Activated CD4-positive, alpha-beta T cell treated with anti-CD3 and anti-CD28 coated beads, Interleukin-2, amount 50 U/mL, for 1 hour (primary cell): ENCODE data around the gene ATP1A3.
"Not testable (repeated sequence)": the region's sequence is repeated elsewhere in the genome, so short reads cannot be mapped to it uniquely, and the experiment has no call there.

Source experiments
- DNase-seq: peaks from one replicate; pipeline ENCODE4 v3.0.0-alpha.2; 2020

The ATP1A3 gene

GRCh38 chr19:42010245-42011126, 16.5 kb upstream of the ATP1A3 start:
- DNase-seq: no peak

DNA sequence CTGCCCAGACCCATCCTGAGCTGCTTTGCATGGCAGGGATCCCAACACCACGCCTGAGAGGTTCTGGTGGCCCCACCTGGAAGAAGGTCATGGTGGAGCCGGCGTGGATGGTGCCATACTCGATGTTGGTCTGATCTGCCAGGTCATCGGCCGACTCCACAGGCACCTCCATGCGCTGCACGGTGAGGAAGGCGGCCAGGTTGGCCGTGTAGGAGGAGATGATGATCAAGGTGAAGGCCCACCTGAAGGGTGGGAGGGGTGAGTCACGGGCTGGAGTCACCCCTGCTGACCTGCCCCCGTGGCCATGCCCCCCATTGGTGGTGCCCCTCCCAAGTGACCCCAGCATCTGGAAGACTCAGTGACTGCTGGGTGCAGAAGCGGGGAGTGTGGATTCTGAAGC, 12.5 kb upstream of the ATP1A3 start:
- DNase-seq: no peak

DNA sequence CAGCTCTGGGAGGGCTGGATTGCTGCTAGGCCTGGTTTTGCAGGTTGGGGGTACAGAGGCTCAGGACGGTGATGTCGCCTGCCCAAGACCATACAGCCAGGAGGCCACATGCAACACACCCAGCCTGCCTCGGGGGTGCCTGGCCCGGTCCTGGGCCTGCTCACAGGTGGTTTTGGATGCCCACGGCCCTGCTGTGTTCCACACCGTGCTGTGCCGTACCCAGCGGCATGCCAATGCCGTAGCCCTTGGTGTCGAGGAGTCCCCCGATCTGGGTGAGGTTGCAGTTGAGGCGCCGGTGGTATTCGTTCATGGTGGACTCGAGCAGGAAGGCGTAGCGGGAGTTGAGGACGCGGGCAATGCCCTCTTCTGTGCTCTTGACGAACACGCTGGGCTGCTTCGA, 11.5 kb upstream of the ATP1A3 start:
- no peak for DNase-seq

GRCh38 chr19:42003506-42004294, 9.7 kb upstream of the ATP1A3 start:
- no peak for DNase-seq

DNA sequence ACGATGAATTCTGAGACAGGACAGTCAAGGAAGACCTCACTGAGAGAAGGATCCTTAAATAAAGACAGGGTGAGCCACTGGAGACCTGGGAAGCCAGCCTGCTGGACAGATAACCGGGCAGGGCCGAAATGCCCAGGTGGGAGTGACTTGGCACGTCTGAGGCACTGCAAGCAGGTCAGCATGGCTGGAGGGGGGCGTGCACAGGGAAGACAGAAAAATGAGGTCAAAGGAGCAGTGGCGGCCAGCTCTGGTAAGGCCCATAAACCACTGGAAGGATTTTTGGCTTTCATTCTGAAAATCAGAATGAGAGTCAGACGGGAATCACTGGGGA, 5.8 kb upstream of the ATP1A3 start:
- no peak for DNase-seq

GRCh38 chr19:41999071-41999877, 5.2 kb upstream of the ATP1A3 start:
- no peak for DNase-seq

DNA sequence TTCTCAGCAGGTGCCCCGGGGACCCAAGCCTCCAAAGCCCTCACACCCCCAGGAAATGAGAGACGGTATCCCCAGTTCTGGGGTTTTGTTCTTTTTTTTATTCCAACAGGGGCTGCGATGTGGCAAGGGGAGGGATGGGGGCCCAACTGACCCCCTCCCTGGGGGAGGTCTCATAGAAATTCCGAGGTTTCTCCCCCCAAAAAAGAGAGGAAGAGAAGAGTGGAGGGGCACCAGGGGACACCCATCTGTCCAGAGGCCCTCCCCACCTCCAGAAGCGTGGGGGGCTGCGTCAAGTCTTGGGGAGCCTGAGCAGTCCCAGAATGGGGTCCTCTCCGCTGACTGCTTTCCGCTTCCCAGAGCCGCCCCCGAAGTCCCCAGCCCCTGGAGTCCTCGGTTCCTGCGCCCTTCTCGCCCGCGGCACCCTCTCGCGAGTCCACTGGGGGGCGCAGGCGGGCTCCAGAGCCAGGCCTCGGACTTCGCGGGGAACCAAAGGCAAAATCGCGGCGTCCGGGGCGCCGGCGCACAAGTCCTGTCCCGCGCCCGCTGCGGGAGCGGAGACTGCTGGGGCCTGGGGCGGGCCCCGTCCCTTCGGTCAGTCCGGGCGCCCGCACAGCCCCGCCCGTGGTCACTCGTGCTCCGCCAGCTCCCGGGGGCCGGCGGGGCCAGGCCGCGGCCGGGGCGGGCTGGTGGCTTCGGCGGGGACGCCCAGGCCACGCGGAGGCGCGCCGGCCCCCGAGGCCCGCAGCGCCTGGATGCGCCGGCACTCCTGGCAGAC, 4.4 kb upstream of the ATP1A3 start:
- DNase-seq: peak; percentile 15

DNA sequence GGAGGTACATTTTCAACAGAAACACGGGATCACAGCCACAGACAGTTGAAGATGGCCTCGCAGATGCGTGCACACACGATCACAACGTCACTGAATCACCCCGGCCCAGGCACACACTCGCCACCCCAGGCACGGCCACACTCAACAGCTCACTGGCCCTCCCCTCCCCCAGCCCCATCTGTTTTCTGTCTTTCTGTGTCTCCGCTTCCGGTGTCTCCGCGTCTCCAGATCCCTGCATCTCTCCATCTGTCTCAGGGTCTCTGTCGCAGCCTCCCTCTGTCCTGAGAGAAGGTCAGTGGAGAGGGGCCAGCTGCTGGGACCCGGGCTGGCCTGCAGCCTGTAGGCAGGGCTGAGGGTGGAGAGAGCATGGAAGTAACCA, 3.8 kb upstream of the ATP1A3 start:
- no peak for DNase-seq

DNA sequence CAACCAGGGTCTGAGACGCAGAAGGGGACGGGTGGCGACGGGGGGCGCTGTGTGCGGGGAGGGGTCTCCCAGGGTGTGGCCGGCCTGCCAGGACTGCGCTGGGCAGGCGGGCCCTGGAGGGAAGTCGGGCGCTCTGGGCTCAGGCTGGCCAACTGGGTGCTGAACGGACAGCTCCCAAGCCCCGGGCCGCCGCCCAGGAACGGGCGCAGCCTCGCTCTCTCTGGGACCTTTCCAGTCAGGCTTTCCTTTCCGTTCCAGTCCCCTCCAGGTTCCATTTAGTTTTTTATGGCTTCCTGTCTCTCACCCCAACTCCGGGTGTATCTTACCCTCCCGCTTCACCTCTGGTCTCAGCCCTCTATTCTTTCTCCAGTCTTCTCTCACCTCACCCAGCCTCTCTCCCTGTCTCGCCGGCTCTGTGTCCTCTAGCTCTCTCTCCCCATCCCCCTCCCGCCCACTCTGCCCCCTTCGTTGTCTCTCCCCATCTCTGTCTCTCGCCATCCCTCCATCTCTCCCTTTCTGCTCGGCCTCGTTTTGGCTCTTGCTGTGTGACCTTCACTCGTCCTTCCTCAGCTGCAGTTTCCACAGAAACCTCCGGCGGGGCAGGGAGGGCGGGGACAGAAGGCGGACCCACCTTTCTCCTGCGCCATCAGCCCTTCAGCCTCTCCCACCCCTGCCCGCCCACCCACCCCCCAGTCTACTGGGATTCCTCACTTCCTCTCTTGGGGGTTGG, 3.3 kb upstream of the ATP1A3 start:
- DNase-seq: peak; percentile 38

DNA sequence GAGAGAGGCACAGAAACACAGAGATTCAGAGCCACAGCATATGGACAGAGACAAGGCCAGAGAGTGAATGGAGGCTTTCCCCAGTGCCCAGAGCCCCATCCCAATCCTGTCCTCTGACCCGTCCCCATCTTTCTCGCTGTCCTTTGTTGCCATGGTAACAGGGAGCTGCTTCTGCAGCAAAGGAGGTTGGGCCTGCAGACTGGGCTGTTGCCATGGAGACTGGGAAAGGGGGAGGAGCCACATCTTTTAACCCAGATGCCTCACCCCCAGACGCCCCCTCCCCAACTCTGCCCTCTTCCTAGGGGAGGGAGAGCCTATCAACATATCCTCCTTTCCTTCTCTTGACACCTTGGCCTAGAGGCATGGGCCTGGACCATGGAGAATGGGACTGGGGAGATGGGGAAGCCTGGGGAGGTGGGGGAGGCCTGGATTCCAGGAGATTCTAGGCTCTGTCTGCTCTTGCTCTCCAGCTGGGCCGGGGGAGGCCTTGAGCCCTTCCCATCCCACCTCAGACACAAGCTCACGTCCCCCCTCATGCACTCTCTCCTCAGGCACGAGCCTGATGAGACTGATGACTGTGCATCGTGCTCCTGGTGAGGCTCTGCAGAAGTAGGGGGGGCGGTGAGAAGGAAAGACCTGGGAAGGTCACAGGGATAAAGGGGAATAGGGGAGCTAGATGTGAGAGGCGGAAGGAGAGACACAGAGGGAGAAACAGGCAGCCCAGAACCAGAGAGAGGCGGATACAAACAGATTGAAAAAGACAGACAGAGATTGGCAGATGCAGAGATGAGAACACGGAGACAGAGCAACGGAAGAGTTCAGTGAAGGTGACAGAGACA, 2.1 kb upstream of the ATP1A3 start:
- no peak for DNase-seq

GRCh38 chr19:41994994-41995958, 1.2 kb upstream of the ATP1A3 start:
- no peak for DNase-seq

- no peak for DNase-seq
Observed at GRCh38 chr19:41994521-41994971, 516 bp upstream of the ATP1A3 start.

DNA sequence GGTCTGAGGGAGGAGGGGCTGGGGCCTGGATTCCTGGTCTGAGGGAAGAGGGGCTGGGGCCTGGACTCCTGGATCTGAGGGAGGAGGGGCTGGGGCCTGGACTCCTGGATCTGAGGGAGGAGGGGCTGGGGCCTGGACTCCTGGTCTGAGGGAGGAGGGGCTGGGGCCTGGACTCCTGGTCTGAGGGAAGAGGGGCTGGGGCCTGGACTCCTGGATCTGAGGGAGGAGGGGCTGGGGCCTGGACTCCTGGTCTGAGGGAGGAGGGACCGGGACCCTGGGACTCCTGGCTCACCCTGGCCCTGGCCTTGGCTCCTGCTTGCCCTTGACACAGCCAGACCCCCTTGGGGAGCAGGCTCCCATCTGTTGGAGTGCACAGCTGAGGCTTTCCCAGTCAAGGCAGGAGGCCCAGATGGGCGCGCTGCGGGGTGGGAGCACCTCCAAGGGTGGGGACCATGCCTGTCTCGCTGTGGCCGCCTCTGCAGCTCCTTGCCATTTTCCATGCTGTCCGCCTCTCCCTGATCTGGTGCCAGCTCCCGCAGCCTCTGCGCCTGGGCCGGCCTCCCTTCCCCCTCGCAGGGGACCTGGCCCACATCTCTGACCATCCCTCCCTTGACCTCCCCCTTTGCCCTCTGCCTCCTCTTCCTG, 2.0 kb downstream of the ATP1A3 start:
- not testable (repeated sequence) for DNase-seq

GRCh38 chr19:41991025-41991424, 3.0 kb downstream of the ATP1A3 start:
- no peak for DNase-seq

- DNase-seq: no peak
Observed at GRCh38 chr19:41990615-41991014, 3.4 kb downstream of the ATP1A3 start.

DNA sequence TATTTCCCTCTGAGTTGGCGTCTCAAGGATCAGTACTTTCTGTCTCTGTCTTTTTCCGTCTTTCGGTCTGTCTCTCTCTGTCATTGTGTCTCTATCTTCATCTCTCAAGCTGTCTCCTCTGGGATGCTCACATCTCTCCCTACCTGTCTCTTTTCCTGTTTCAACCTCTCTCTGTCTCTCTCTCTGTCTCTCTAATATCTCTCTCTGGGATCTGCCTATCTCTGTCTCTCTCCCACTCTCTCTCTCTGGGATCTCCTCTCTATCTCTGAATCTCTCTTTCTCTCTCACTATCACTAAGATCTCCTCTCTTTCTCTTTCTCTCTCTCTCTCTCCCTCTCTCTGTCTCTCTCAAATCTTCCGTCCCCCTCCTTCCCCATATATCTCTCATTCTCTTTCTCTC, 4.0 kb downstream of the ATP1A3 start:
- DNase-seq: no peak

- no peak for DNase-seq
Observed at GRCh38 chr19:41988947-41989346, 5.1 kb downstream of the ATP1A3 start.

GRCh38 chr19:41987141-41987860, 6.7 kb downstream of the ATP1A3 start:
- no peak for DNase-seq
